ENCODE results near the gene ADAMTS20. TPM values are rescaled to one million over a fixed set of nuclear protein-coding genes. Genes with fewer than 3 reads are reported as not detected.

Gene ADAMTS20
- total RNA-seq, 2 donors from 2014 or later: not detected

- no peak for DNase-seq
- Histone ChIP-seq H3K36me3 (no peaks in the 10 kb centered on the region), H3K4me1 (no peaks in the 10 kb centered on the region), H3K4me3 (no peak overlapping the region), H3K27me3 (no peaks in the 10 kb centered on the region), H3K27ac (no peak overlapping the region), H3K9ac (ENCODE audit: low read depth in 2 of 2, low read length in 2 of 2) (no peak overlapping the region), H3K9me3 (no peaks in the 10 kb centered on the region)
- intact Hi-C loops (cut with DNase I): no loop called here
- TF ChIP-seq CTCF (IDR thresholded peaks at IDR 0.05): no peak
These were observed 98.2 kb downstream of the ADAMTS20 start for GRCh38 chr12:43453761-43454160.

- H3K27me3 ChIP-seq: no peaks in the 10 kb centered on the region
- intact Hi-C loops (cut with DNase I): loop anchor here (5.0 kb wide), 1 partner anchor 437 kb away; no protein-coding TSS in a partner anchor
- H3K4me1 ChIP-seq: no peaks in the 10 kb centered on the region
- H3K27ac ChIP-seq: no peak overlapping the region
- no peaks in the 10 kb centered on the region for H3K9me3 ChIP-seq
- no peak overlapping the region for H3K9ac ChIP-seq (ENCODE audit: low read depth in 2 of 2, low read length in 2 of 2)
- TF ChIP-seq CTCF (IDR thresholded peaks at IDR 0.05): peak; percentile 49
- no peak overlapping the region for H3K4me3 ChIP-seq
- H3K36me3 ChIP-seq: no peaks in the 10 kb centered on the region
- peak; percentile 35 for DNase-seq
These were observed 107.0 kb downstream of the ADAMTS20 start for GRCh38 chr12:43444940-43445564.

- no peak overlapping the region for H3K27ac ChIP-seq
- DNase-seq: no peak
- no peaks in the 10 kb centered on the region for H3K4me1 ChIP-seq
- no peak for TF ChIP-seq CTCF (IDR thresholded peaks at IDR 0.05)
- no peak overlapping the region for H3K9ac ChIP-seq (ENCODE audit: low read depth in 2 of 2, low read length in 2 of 2)
- H3K9me3 ChIP-seq: no peaks in the 10 kb centered on the region
- no peaks in the 10 kb centered on the region for H3K36me3 ChIP-seq
- intact Hi-C loops (cut with DNase I): no loop called here
- H3K4me3 ChIP-seq: no peak overlapping the region
- no peaks in the 10 kb centered on the region for H3K27me3 ChIP-seq
These were observed 115.4 kb downstream of the ADAMTS20 start for GRCh38 chr12:43436597-43436996.

GRCh38 chr12:43434614-43435013 lies 117.4 kb downstream of the ADAMTS20 start:
- no peak for TF ChIP-seq CTCF (IDR thresholded peaks at IDR 0.05)
- Histone ChIP-seq H3K4me1 (no peaks in the 10 kb centered on the region), H3K4me3 (no peak overlapping the region), H3K9me3 (no peaks in the 10 kb centered on the region), H3K27me3 (no peaks in the 10 kb centered on the region), H3K27ac (no peak overlapping the region), H3K36me3 (no peaks in the 10 kb centered on the region), H3K9ac (ENCODE audit: low read depth in 2 of 2, low read length in 2 of 2) (no peak overlapping the region)
- no peak for DNase-seq
- intact Hi-C loops (cut with DNase I): no loop called here

GRCh38 chr12:43428088-43428600 lies 123.9 kb downstream of the ADAMTS20 start:
- no peak for TF ChIP-seq CTCF (IDR thresholded peaks at IDR 0.05)
- intact Hi-C loops (cut with DNase I): no loop called here
- no peaks in the 10 kb centered on the region for H3K9me3 ChIP-seq
- no peaks in the 10 kb centered on the region for H3K4me1 ChIP-seq
- no peaks in the 10 kb centered on the region for H3K27me3 ChIP-seq
- no peak for DNase-seq
- H3K27ac ChIP-seq: no peak overlapping the region
- no peaks in the 10 kb centered on the region for H3K36me3 ChIP-seq
- no peak overlapping the region for H3K4me3 ChIP-seq
- no peak overlapping the region for H3K9ac ChIP-seq (ENCODE audit: low read depth in 2 of 2, low read length in 2 of 2)
